ENCODE data around the gene KLHL29. TPM values are rescaled to one million over a fixed set of nuclear protein-coding genes. Genes with fewer than 3 reads are reported as not detected.

The KLHL29 gene
- total and polyA plus RNA-seq, 2 experiments from 2014 or later = 1.5 to 6.5 TPM

DNA sequence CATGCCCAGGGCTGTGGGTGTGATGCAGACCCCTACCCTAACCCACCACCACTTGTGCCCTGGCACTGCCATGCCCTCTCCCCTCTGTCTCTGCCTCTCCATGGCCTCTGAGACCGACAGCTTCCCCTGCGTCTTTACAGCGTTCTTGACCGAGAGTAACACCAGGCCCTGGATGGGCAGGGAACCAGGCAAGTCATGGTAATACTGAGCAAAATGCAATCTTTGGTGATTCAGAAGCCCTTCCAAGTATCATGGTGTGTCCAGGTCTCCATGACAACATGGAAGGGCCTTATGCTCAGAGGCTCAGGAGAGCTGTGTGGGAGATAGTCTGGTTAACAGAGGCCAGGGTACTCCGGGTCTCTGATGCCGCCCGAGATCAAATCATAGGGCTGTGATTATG lies 176.1 kb downstream of the KLHL29 start:
- Mint-ChIP-seq H3K4me1 (peaks cover 11% of the 10 kb centered on the region; the same call in 2 of the 3 replicates), H3K36me3 (ENCODE audit: low read depth) (no peaks in the 10 kb centered on the region), H3K27ac (no peak overlapping the region), H3K4me3 (no peak overlapping the region), H3K27me3 (ENCODE audit: insufficient read depth, low read depth, poor library complexity) (peaks cover 6% of the 10 kb centered on the region), H3K9me3 (no peaks in the 10 kb centered on the region)
- Histone ChIP-seq H2AFZ (no peak overlapping the region), H3K4me2 (no peak overlapping the region), H3K4me1 (ENCODE audit: insufficient read depth) (peaks cover 1% of the 10 kb centered on the region; the same call in 1 of the 2 replicates), H3F3A (replicated peaks; ENCODE audit: low read depth) (no peaks in the 10 kb centered on the region), H3K27me3 (ENCODE audit: insufficient read depth) (no peaks in the 10 kb centered on the region), H3K27ac (ENCODE audit: low read depth) (no peak overlapping the region), H3K9me2 (ENCODE audit: insufficient read depth) (no peaks in the 10 kb centered on the region), H3K4me3 (no peak overlapping the region), H3K36me3 (ENCODE audit: insufficient read depth) (no peaks in the 10 kb centered on the region), H3K79me2 (replicated peaks; ENCODE audit: insufficient read depth) (no peaks in the 10 kb centered on the region), H4K20me1 (replicated peaks; ENCODE audit: insufficient read depth) (no peaks in the 10 kb centered on the region)
- ATAC-seq (no peak), DNase-seq (ENCODE audit: low spot score) (no peak)
- TF ChIP-seq, protein P1, sequence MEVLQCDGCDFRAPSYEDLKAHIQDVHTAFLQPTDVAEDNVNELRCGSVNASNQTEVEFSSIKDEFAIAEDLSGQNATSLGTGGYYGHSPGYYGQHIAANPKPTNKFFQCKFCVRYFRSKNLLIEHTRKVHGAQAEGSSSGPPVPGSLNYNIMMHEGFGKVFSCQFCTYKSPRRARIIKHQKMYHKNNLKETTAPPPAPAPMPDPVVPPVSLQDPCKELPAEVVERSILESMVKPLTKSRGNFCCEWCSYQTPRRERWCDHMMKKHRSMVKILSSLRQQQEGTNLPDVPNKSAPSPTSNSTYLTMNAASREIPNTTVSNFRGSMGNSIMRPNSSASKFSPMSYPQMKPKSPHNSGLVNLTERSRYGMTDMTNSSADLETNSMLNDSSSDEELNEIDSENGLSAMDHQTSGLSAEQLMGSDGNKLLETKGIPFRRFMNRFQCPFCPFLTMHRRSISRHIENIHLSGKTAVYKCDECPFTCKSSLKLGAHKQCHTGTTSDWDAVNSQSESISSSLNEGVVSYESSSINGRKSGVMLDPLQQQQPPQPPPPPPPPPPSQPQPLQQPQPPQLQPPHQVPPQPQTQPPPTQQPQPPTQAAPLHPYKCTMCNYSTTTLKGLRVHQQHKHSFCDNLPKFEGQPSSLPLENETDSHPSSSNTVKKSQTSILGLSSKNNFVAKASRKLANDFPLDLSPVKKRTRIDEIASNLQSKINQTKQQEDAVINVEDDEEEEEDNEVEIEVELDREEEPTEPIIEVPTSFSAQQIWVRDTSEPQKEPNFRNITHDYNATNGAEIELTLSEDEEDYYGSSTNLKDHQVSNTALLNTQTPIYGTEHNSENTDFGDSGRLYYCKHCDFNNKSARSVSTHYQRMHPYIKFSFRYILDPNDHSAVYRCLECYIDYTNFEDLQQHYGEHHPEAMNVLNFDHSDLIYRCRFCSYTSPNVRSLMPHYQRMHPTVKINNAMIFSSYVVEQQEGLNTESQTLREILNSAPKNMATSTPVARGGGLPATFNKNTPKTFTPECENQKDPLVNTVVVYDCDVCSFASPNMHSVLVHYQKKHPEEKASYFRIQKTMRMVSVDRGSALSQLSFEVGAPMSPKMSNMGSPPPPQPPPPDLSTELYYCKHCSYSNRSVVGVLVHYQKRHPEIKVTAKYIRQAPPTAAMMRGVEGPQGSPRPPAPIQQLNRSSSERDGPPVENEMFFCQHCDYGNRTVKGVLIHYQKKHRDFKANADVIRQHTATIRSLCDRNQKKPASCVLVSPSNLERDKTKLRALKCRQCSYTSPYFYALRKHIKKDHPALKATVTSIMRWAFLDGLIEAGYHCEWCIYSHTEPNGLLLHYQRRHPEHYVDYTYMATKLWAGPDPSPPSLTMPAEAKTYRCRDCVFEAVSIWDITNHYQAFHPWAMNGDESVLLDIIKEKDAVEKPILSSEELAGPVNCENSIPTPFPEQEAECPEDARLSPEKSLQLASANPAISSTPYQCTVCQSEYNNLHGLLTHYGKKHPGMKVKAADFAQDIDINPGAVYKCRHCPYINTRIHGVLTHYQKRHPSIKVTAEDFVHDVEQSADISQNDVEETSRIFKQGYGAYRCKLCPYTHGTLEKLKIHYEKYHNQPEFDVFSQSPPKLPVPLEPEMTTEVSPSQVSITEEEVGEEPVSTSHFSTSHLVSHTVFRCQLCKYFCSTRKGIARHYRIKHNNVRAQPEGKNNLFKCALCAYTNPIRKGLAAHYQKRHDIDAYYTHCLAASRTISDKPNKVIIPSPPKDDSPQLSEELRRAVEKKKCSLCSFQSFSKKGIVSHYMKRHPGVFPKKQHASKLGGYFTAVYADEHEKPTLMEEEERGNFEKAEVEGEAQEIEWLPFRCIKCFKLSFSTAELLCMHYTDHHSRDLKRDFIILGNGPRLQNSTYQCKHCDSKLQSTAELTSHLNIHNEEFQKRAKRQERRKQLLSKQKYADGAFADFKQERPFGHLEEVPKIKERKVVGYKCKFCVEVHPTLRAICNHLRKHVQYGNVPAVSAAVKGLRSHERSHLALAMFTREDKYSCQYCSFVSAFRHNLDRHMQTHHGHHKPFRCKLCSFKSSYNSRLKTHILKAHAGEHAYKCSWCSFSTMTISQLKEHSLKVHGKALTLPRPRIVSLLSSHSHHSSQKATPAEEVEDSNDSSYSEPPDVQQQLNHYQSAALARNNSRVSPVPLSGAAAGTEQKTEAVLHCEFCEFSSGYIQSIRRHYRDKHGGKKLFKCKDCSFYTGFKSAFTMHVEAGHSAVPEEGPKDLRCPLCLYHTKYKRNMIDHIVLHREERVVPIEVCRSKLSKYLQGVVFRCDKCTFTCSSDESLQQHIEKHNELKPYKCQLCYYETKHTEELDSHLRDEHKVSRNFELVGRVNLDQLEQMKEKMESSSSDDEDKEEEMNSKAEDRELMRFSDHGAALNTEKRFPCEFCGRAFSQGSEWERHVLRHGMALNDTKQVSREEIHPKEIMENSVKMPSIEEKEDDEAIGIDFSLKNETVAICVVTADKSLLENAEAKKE (CRISPR knock-in tag; IDR thresholded peaks at IDR 0.05) = no peak
- TF ChIP-seq, protein P2, sequence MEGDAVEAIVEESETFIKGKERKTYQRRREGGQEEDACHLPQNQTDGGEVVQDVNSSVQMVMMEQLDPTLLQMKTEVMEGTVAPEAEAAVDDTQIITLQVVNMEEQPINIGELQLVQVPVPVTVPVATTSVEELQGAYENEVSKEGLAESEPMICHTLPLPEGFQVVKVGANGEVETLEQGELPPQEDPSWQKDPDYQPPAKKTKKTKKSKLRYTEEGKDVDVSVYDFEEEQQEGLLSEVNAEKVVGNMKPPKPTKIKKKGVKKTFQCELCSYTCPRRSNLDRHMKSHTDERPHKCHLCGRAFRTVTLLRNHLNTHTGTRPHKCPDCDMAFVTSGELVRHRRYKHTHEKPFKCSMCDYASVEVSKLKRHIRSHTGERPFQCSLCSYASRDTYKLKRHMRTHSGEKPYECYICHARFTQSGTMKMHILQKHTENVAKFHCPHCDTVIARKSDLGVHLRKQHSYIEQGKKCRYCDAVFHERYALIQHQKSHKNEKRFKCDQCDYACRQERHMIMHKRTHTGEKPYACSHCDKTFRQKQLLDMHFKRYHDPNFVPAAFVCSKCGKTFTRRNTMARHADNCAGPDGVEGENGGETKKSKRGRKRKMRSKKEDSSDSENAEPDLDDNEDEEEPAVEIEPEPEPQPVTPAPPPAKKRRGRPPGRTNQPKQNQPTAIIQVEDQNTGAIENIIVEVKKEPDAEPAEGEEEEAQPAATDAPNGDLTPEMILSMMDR (conservative IDR thresholded peaks at IDR 0.05; ENCODE audit: low read depth in 2 of 2) = no peak
- TF ChIP-seq JUNB (IDR thresholded peaks at IDR 0.05; ENCODE audit: unreplicated experiment) (no peak), ZNF331 (CRISPR knock-in tag; IDR thresholded peaks at IDR 0.05; ENCODE audit: low read depth) (no peak), CREB1 (CRISPR knock-in tag; IDR thresholded peaks at IDR 0.05; ENCODE audit: low read depth) (no peak), NANOG (IDR thresholded peaks at IDR 0.05; ENCODE audit: borderline replicate concordance) (no peak), EZH2 (IDR thresholded peaks at IDR 0.05; ENCODE audit: low read depth, unreplicated experiment) (no peak), POLR2AphosphoS5 (IDR thresholded peaks at IDR 0.05; ENCODE audit: low read depth) (no peak), ZNF114 (CRISPR knock-in tag; IDR thresholded peaks at IDR 0.05) (no peak), EZH2phosphoT487 (IDR thresholded peaks at IDR 0.05; ENCODE audit: unreplicated experiment) (no peak), STAT1 (IDR thresholded peaks at IDR 0.05; ENCODE audit: unreplicated experiment) (no peak)
- TF ChIP-seq, protein P3, sequence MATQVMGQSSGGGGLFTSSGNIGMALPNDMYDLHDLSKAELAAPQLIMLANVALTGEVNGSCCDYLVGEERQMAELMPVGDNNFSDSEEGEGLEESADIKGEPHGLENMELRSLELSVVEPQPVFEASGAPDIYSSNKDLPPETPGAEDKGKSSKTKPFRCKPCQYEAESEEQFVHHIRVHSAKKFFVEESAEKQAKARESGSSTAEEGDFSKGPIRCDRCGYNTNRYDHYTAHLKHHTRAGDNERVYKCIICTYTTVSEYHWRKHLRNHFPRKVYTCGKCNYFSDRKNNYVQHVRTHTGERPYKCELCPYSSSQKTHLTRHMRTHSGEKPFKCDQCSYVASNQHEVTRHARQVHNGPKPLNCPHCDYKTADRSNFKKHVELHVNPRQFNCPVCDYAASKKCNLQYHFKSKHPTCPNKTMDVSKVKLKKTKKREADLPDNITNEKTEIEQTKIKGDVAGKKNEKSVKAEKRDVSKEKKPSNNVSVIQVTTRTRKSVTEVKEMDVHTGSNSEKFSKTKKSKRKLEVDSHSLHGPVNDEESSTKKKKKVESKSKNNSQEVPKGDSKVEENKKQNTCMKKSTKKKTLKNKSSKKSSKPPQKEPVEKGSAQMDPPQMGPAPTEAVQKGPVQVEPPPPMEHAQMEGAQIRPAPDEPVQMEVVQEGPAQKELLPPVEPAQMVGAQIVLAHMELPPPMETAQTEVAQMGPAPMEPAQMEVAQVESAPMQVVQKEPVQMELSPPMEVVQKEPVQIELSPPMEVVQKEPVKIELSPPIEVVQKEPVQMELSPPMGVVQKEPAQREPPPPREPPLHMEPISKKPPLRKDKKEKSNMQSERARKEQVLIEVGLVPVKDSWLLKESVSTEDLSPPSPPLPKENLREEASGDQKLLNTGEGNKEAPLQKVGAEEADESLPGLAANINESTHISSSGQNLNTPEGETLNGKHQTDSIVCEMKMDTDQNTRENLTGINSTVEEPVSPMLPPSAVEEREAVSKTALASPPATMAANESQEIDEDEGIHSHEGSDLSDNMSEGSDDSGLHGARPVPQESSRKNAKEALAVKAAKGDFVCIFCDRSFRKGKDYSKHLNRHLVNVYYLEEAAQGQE (IDR thresholded peaks at IDR 0.05; ENCODE audit: unreplicated experiment) = no peak
- TF ChIP-seq, protein P4, sequence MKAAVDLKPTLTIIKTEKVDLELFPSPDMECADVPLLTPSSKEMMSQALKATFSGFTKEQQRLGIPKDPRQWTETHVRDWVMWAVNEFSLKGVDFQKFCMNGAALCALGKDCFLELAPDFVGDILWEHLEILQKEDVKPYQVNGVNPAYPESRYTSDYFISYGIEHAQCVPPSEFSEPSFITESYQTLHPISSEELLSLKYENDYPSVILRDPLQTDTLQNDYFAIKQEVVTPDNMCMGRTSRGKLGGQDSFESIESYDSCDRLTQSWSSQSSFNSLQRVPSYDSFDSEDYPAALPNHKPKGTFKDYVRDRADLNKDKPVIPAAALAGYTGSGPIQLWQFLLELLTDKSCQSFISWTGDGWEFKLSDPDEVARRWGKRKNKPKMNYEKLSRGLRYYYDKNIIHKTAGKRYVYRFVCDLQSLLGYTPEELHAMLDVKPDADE (IDR thresholded peaks at IDR 0.05) = no peak
